HFFc6 (cell line): ENCODE measurements around the gene TNFSF4. TPM values are rescaled to one million over a fixed set of nuclear protein-coding genes. Genes with fewer than 3 reads are reported as not detected.

Experiments used
- DNase-seq: peaks from one replicate; pipeline ENCODE4 v3.0.0-alpha.2; 2018
- H3K27ac Mint-ChIP-seq: 2 replicates; pipeline ENCODE4 v1.8.0; 2020; ENCODE audit warnings: mild to moderate bottlenecking, mixed read lengths
- H3K27me3 Mint-ChIP-seq: 2 replicates; pipeline ENCODE4 v1.8.0; 2021; ENCODE audit warnings: mild to moderate bottlenecking, moderate library complexity, mixed read lengths; ENCODE audit not compliant: insufficient read depth
- H3K36me3 Mint-ChIP-seq: 2 replicates; pipeline ENCODE4 v1.8.0; 2021; ENCODE audit warnings: low read depth, mixed read lengths
- H3K4me1 Mint-ChIP-seq: 2 replicates; pipeline ENCODE4 v1.8.0; 2020; ENCODE audit warnings: low read depth, mixed read lengths
- H3K4me3 Mint-ChIP-seq: 2 replicates; pipeline ENCODE4 v1.8.0; 2020; ENCODE audit warnings: mild to moderate bottlenecking, moderate library complexity, mixed read lengths
- H3K9me3 Mint-ChIP-seq: 2 replicates; pipeline ENCODE4 v1.8.0; 2020; ENCODE audit warnings: mild to moderate bottlenecking, mixed read lengths
- CTCF ChIP-seq: fragments of 200-600 bp; sonication (generic); IDR thresholded peaks from 2 replicates; pipeline ENCODE4 v1.5.0; 2021; ENCODE audit warnings: antibody characterized with exemption, mild to moderate bottlenecking
- total RNA-seq, 6 experiments: library from RNA; stranded (reverse); fragmentation: NEBNext Ultra II Directional; extraction: Animal tissue kit (Norgen Biotek cat#: 25700); gene quantifications; 2 replicates in 1 of 6; 3 replicates in 5 of 6; pipeline ENCODE4 v1.2.3, GENCODE V29; 2021

The TNFSF4 gene
- total RNA-seq, 6 experiments from 2014 or later = 0.68 to 2.0 (median 0.74) TPM

DNA sequence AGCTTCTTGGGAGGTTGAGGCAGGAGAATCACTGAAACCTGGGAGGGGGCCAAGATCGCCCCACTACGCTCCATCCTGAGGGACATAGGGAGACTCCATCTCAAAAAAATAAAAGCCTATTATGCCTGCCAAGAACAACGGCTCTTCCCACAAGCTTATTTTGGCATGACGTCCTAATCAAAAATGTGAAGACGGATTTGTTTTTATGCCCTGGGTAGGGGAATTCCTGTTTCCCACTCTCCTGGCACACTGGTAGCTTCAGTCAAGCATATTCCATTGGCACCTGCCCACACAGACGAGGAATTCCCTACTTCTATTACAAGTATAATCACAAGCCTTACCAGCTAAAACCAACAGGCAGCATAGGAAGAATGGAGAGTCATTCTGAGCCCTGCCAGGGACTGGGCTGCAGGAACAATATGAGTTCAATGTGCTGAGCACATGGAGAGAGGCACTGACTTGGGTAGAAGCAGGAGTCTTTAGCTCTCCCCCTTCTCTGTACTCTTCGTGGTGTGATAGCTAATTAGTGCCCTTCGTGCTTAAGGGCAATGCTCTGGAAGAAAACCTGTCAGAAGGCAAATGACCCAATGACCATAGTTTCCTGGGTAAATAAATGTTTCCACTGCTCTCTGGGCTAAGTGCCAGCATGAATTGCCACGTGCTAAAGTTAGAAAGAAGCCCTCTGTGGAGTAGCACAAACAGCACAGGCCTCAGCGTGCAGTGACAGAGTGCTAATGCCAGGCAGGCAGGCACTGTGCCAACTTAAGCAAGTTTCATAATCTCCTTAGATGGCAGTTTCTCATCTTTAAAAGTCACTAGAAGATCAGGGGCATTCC is 16.8 kb downstream of the TNFSF4 start:
- peak overlapping the region; percentile 81 for H3K27ac Mint-ChIP-seq
- no peak for TF ChIP-seq CTCF
- DNase-seq = peak; percentile 62
- H3K27me3 Mint-ChIP-seq = peaks cover 3% of the 10 kb centered on the region; the same call in 1 of the 2 replicates
- peaks cover 5% of the 10 kb centered on the region; the same call in 1 of the 2 replicates for H3K36me3 Mint-ChIP-seq
- peaks cover 55% of the 10 kb centered on the region for H3K4me1 Mint-ChIP-seq
- H3K9me3 Mint-ChIP-seq = no peaks in the 10 kb centered on the region
- no peak overlapping the region for H3K4me3 Mint-ChIP-seq

- Mint-ChIP-seq H3K36me3 (peaks cover 5% of the 10 kb centered on the region), H3K27ac (no peak overlapping the region), H3K4me3 (no peak overlapping the region), H3K27me3 (peaks cover 3% of the 10 kb centered on the region; the same call in 1 of the 2 replicates), H3K9me3 (no peaks in the 10 kb centered on the region), H3K4me1 (peaks cover 37% of the 10 kb centered on the region)
- no peak for DNase-seq
- TF ChIP-seq CTCF = peak; percentile 36; the same call in 1 of the 2 replicates
These were observed 19.4 kb downstream of the TNFSF4 start for GRCh38 chr1:173187671-173188237.

DNA sequence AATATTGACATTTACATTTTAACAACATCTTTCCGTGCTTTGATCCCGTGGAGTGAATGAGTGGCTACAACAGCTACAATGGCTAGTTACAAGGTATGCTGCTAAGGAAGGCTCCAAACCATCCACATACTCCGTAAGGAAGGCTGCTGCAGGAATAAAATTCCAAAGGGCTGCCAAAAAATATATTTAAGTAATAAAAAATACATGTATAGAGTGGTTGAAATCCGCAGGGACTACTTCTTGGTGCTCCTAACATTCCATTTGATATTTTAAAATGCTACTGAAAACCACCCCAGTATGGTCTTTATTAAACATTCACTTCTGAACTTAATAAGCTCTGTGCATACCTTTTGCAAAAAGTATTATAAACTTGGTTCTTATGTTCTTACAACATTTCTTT is 25.3 kb downstream of the TNFSF4 start:
- no peaks in the 10 kb centered on the region for H3K27me3 Mint-ChIP-seq
- H3K36me3 Mint-ChIP-seq = peaks cover 13% of the 10 kb centered on the region

DNA sequence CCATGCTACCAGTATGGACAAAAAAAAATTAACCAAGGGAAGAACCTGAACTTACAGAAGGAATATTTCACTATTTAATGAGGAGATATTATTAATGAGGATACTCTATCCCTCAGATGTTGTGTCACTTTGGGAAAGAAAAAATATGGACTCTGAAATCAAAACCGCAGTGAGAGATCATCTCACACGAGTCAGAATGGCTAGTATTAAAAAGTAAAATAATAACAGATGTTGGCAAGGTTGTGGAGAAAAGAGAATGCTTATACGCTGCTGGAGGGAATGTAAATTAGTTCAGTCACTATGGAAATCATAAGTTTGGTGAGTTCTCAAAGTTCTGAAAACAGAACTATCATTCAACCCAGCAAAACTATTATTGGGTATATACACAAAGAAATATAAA is 30.9 kb downstream of the TNFSF4 start:
- TF ChIP-seq CTCF = no peak
- Mint-ChIP-seq H3K4me3 (no peak overlapping the region), H3K27me3 (no peaks in the 10 kb centered on the region; the same call in 1 of the 2 replicates), H3K9me3 (peaks cover 36% of the 10 kb centered on the region), H3K27ac (no peak overlapping the region), H3K36me3 (peaks cover 41% of the 10 kb centered on the region), H3K4me1 (peaks cover 9% of the 10 kb centered on the region; the same call in 1 of the 2 replicates)
- DNase-seq = no peak

More for the DNA sequence above, 25.3 kb downstream of the TNFSF4 start:
- no peak for DNase-seq
- Mint-ChIP-seq H3K27ac (no peak overlapping the region), H3K9me3 (peaks cover 4% of the 10 kb centered on the region), H3K4me1 (no peaks in the 10 kb centered on the region), H3K4me3 (no peak overlapping the region)
- no peak for TF ChIP-seq CTCF

GRCh38 chr1:173175514-173176145 is 31.5 kb downstream of the TNFSF4 start:
- no peak overlapping the region for H3K27ac Mint-ChIP-seq
- DNase-seq = peak; percentile 4
- TF ChIP-seq CTCF = no peak
- H3K9me3 Mint-ChIP-seq = peaks cover 41% of the 10 kb centered on the region
- peaks cover 46% of the 10 kb centered on the region for H3K36me3 Mint-ChIP-seq
- H3K4me1 Mint-ChIP-seq = peaks cover 9% of the 10 kb centered on the region; the same call in 1 of the 2 replicates
- H3K4me3 Mint-ChIP-seq = no peak overlapping the region
- no peaks in the 10 kb centered on the region; the same call in 1 of the 2 replicates for H3K27me3 Mint-ChIP-seq
